ENCODE measurements around the gene CLNS1A. TPM values are rescaled to one million over a fixed set of nuclear protein-coding genes. Genes with fewer than 3 reads are reported as not detected.
"Not testable (repeated sequence)": the region's sequence is repeated elsewhere in the genome, so short reads cannot be mapped to it uniquely, and the experiment has no call there.

The CLNS1A gene
- total RNA-seq, 2 experiments from 2014 or later: 190 to 191 TPM

DNA sequence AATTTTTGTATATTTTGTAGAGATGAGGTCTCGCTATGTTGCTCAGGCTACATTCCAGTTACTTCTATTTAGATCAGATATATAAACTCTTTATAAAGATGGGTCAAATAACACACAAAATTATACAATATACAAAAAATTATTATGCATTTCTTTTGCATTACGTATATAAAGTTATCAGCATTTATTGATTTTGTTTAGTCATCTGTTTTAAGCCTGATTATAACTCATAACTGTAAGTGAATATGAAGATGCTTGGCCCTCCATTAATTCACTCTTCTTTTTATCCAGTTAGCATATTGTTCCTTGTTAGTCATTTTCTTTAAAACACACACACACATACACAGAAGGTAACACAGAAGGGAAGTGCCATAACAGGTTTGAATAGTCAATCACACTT, 33.3 kb downstream of the CLNS1A start:
- DNase-seq: no peak
- Mint-ChIP-seq H3K4me1 (ENCODE audit: low read depth) (no peaks in the 10 kb centered on the region), H3K36me3 (ENCODE audit: low read depth) (peaks cover 10% of the 10 kb centered on the region), H3K27me3 (ENCODE audit: low read depth) (no peaks in the 10 kb centered on the region), H3K9me3 (no peaks in the 10 kb centered on the region), H3K27ac (no peak overlapping the region), H3K4me3 (no peak overlapping the region)
- intact Hi-C loops (cut with micrococcal nuclease): no loop called here
- CTCF ChIA-PET: interaction anchor here (1.8 kb wide), 1 partner anchor 417 kb away, joined by 5 read pairs; no protein-coding TSS in a partner anchor

DNA sequence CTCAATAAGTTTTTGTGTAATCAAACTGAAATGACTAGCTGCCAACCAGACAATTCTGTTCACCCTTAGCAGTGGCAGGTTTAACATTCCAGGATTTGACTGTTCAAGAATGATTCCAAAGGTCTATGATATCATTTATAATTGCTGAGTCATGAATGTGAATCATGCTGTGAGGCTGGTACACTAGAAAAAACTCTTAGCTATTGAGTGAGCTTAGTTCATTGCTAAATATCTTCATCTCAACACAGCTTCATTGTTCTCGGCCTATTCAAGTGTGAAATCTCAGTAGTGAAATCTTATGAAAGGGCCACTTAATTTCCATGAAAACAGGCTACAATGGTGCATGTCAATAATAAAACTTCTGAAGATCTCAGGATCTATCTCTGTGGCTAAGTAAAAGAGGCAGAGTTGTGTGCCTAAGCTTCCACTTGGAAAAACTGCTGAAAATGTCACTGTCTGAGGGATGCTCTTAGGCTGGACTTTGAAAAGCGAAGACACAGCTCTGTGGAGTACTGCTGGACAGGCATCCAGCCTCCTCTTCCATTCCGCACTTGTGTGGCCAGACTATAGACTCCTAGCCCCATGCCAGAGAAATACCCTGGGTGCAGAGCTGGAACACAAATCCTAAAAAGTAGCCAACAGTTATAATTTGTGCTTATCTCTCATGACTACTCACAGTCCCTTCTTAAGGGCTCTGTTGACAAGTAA, 35.1 kb downstream of the CLNS1A start:
- H3K9me3 Mint-ChIP-seq: no peaks in the 10 kb centered on the region
- CTCF ChIA-PET: interaction anchor here (0.7 to 1.8 kb wide), 4 partner anchors 17 to 415 kb away, joined by 3 to 5 read pairs (median 4); no protein-coding TSS in a partner anchor
- DNase-seq: no peak
- peaks cover 2% of the 10 kb centered on the region for H3K36me3 Mint-ChIP-seq (ENCODE audit: low read depth)
- no peaks in the 10 kb centered on the region for H3K4me1 Mint-ChIP-seq (ENCODE audit: low read depth)
- H3K4me3 Mint-ChIP-seq: no peak overlapping the region
- H3K27me3 Mint-ChIP-seq (ENCODE audit: low read depth): no peaks in the 10 kb centered on the region
- intact Hi-C loops (cut with micrococcal nuclease): no loop called here
- no peak overlapping the region for H3K27ac Mint-ChIP-seq

- Mint-ChIP-seq H3K4me1 (ENCODE audit: low read depth) (no peaks in the 10 kb centered on the region), H3K36me3 (ENCODE audit: low read depth) (peaks cover 2% of the 10 kb centered on the region)
- CTCF ChIA-PET: no interaction called here
These were observed 39.4 kb downstream of the CLNS1A start for GRCh38 chr11:77598195-77598594.

GRCh38 chr11:77596626-77597025, 41.0 kb downstream of the CLNS1A start:
- H3K27ac Mint-ChIP-seq: no peak overlapping the region
- intact Hi-C loops (cut with micrococcal nuclease): no loop called here
- H3K4me3 Mint-ChIP-seq: no peak overlapping the region
- CTCF ChIA-PET: no interaction called here
- H3K9me3 Mint-ChIP-seq: no peaks in the 10 kb centered on the region
- no peaks in the 10 kb centered on the region for H3K27me3 Mint-ChIP-seq (ENCODE audit: low read depth)
- no peak for DNase-seq
- H3K36me3 Mint-ChIP-seq (ENCODE audit: low read depth): peaks cover 2% of the 10 kb centered on the region
- no peaks in the 10 kb centered on the region for H3K4me1 Mint-ChIP-seq (ENCODE audit: low read depth)

More at GRCh38 chr11:77598195-77598594, 39.4 kb downstream of the CLNS1A start:
- no peak for DNase-seq
- Mint-ChIP-seq H3K4me3 (no peak overlapping the region), H3K27ac (no peak overlapping the region), H3K9me3 (no peaks in the 10 kb centered on the region), H3K27me3 (ENCODE audit: low read depth) (no peaks in the 10 kb centered on the region)
- intact Hi-C loops (cut with micrococcal nuclease): no loop called here

DNA sequence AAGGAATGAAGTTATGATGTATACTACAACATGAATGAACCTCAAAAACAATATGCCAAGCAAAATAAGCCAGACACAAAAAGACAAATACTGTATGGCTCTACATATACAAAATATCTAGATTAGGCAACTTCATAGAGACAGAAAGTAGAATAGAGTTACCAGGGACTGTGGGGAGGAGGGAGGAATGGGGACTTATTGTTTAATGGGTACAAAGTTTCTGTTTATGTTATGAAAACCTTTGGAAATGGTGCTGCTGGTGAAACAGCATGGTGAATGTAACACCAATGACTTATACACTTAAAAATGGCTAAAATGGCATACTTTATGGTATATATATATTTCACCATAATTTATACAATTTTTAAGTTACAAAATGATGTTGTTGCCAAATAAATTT, 43.7 kb downstream of the CLNS1A start:
- Mint-ChIP-seq H3K27ac (no peak overlapping the region), H3K27me3 (ENCODE audit: low read depth) (no peaks in the 10 kb centered on the region), H3K4me3 (no peak overlapping the region), H3K9me3 (no peaks in the 10 kb centered on the region), H3K4me1 (ENCODE audit: low read depth) (peaks cover 9% of the 10 kb centered on the region), H3K36me3 (ENCODE audit: low read depth) (peaks cover 1% of the 10 kb centered on the region)
- CTCF ChIA-PET: interaction anchor here (0.6 to 1.4 kb wide), 3 partner anchors 24 to 467 kb away, joined by 3 to 7 read pairs (median 4); no protein-coding TSS in a partner anchor
- intact Hi-C loops (cut with micrococcal nuclease): no loop called here
- DNase-seq: no peak

DNA sequence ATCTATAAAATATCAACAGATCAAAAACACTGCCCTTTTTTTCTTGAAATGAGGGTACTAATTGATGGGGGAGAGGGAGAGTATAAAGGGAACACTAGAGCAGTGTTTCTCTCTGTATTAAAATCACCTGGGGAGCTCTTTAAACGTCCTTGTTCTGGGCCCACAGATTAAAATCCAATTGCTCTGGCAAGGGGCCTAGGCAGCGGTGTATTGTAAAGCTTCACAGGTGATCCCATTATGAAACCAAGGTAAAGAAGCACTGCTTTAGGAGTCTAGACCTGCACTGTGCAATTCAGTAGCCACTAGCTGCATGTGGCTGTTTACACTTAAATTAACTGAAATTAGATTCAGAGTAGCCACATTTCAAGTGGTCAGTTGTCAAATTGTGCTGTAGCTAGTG, 44.9 kb downstream of the CLNS1A start:
- Mint-ChIP-seq H3K36me3 (ENCODE audit: low read depth) (peaks cover 1% of the 10 kb centered on the region), H3K4me3 (no peak overlapping the region), H3K4me1 (ENCODE audit: low read depth) (peaks cover 12% of the 10 kb centered on the region), H3K27me3 (ENCODE audit: low read depth) (no peaks in the 10 kb centered on the region), H3K9me3 (no peaks in the 10 kb centered on the region), H3K27ac (no peak overlapping the region)
- intact Hi-C loops (cut with micrococcal nuclease): no loop called here
- CTCF ChIA-PET: interaction anchor here (1.3 to 1.4 kb wide), 2 partner anchors 27 to 466 kb away, joined by 3 to 4 read pairs; no protein-coding TSS in a partner anchor
- no peak for DNase-seq

GRCh38 chr11:77590194-77590782, 47.3 kb downstream of the CLNS1A start:
- H3K4me3 Mint-ChIP-seq: peak overlapping the region; percentile 84
- no peaks in the 10 kb centered on the region for H3K9me3 Mint-ChIP-seq
- H3K4me1 Mint-ChIP-seq (ENCODE audit: low read depth): peaks cover 12% of the 10 kb centered on the region
- H3K36me3 Mint-ChIP-seq (ENCODE audit: low read depth): peaks cover 1% of the 10 kb centered on the region
- peak; percentile 11 for DNase-seq
- H3K27ac Mint-ChIP-seq: no peak overlapping the region
- intact Hi-C loops (cut with micrococcal nuclease): no loop called here
- H3K27me3 Mint-ChIP-seq (ENCODE audit: low read depth): no peaks in the 10 kb centered on the region
- CTCF ChIA-PET: interaction anchor here (0.7 to 1.0 kb wide), 2 partner anchors 11 to 29 kb away, joined by 3 read pairs; no protein-coding TSS in a partner anchor

DNA sequence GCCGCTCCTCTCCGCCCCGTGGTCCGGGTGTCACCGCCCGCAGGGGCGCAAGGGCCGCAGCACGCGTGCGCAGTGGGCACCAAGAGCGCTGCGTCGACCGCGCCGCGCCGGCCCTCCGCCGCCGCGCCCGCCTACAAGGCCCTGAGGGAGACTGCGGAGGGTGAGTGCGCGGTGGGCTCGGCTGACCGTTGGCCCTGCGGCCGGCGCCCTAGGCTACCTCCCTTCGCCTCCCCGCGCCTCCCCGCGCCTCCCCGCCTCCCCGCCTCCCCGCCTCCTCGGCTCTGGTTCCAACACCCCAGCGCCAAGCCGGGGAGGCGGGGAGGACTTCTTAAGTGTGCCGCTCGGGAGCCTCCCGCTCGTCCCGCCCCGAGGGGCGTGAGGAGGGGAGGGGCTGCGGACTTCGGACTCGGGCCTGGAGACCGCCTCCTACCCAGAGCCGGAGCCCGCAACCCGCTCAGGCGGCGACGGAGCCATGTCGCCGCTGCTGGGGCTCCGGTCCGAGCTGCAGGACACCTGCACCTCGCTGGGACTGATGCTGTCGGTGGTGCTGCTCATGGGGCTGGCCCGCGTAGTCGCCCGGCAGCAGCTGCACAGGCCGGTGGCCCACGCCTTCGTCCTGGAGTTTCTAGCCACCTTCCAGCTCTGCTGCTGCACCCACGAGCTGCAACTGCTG, 47.9 kb downstream of the CLNS1A start, which contains the start of gene AQP11:
AQP11 (plus strand) TSS at position 433 of the 673 bp plus-strand sequence; CDS start at position 473, 40 bp downstream.
- H3K4me1 Mint-ChIP-seq (ENCODE audit: low read depth): peaks cover 12% of the 10 kb centered on the region
- CTCF ChIA-PET: interaction anchor here (0.7 to 1.0 kb wide), 2 partner anchors 11 to 29 kb away, joined by 3 read pairs; no protein-coding TSS in a partner anchor
- peaks cover 1% of the 10 kb centered on the region for H3K36me3 Mint-ChIP-seq (ENCODE audit: low read depth)
- no peaks in the 10 kb centered on the region for H3K27me3 Mint-ChIP-seq (ENCODE audit: low read depth)
- DNase-seq: peak; percentile 59
- no peaks in the 10 kb centered on the region for H3K9me3 Mint-ChIP-seq
- H3K4me3 Mint-ChIP-seq: peak within 1 kb of the TSS; percentile 84
- no peak within 1 kb of the TSS for H3K27ac Mint-ChIP-seq
- intact Hi-C loops (cut with micrococcal nuclease): loop anchor here (1.0 kb wide), 2 partner anchors 48 to 457 kb away; partner anchors contain the start of gene CLNS1A

GRCh38 chr11:77589181-77589520, 48.4 kb downstream of the CLNS1A start:
- Mint-ChIP-seq H3K4me1 (ENCODE audit: low read depth) (peaks cover 12% of the 10 kb centered on the region), H3K36me3 (ENCODE audit: low read depth) (peaks cover 1% of the 10 kb centered on the region), H3K27me3 (ENCODE audit: low read depth) (no peaks in the 10 kb centered on the region), H3K27ac (no peak overlapping the region), H3K9me3 (no peaks in the 10 kb centered on the region), H3K4me3 (peak overlapping the region; percentile 84)
- no peak for DNase-seq
- intact Hi-C loops (cut with micrococcal nuclease): loop anchor here (1.0 kb wide), 2 partner anchors 48 to 457 kb away; partner anchors contain the start of gene CLNS1A
- CTCF ChIA-PET: no interaction called here

- Mint-ChIP-seq H3K4me1 (ENCODE audit: low read depth) (no peaks in the 10 kb centered on the region), H3K9me3 (peaks cover 11% of the 10 kb centered on the region), H3K36me3 (ENCODE audit: low read depth) (peaks cover 2% of the 10 kb centered on the region), H3K4me3 (no peak overlapping the region), H3K27me3 (ENCODE audit: low read depth) (no peaks in the 10 kb centered on the region), H3K27ac (no peak overlapping the region)
- DNase-seq: peak; percentile 35
- CTCF ChIA-PET: no interaction called here
- intact Hi-C loops (cut with micrococcal nuclease): loop anchor here (2.0 kb wide), 1 partner anchor 56 kb away; no protein-coding TSS in a partner anchor
These were observed 56.8 kb downstream of the CLNS1A start for GRCh38 chr11:77580712-77581337.

DNA sequence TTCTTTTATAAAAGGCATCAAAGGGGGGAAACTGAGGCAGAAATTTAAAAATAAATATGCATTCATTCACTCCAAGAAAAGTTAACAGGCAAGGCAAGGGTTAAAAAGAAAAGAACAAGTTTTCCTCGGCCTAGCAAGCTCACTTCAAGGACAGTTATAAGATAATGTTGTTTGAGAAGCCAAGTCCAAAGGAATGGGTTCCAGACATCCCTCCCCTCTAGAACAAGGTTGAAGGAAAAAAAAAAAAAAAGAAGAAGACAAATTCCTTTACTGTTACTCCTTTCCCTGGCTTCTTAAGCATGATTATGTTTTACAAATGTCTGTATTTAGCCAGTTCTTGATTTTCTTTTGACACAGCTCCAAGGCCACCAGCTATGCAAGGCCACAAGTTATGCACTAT, 62.2 kb downstream of the CLNS1A start:
- intact Hi-C loops (cut with micrococcal nuclease); H3K9me3 Mint-ChIP-seq; DNase-seq; H3K4me1 Mint-ChIP-seq (ENCODE audit: low read depth); H3K27me3 Mint-ChIP-seq (ENCODE audit: low read depth); H3K27ac Mint-ChIP-seq; H3K4me3 Mint-ChIP-seq; H3K36me3 Mint-ChIP-seq (ENCODE audit: low read depth); CTCF ChIA-PET: not testable (repeated sequence)

DNA sequence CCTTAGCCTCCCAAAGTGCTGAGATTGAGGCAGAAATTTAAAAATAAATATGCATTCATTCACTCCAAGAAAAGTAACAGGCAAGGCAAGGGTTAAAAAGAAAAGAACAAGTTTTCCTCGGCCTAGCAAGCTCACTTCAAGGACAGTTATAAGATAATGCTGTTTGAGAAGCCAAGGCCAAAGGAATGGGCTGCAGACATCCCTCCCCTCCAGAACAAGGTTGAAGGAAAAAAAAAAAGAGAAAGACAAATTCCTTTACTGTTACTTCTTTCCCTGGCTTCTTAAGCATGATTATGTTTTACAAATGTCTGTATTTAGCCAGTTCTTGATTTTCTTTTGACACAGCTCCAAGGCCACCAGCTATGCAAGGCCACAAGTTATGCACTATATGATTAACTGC, 66.7 kb downstream of the CLNS1A start:
- CTCF ChIA-PET; H3K9me3 Mint-ChIP-seq; H3K36me3 Mint-ChIP-seq (ENCODE audit: low read depth); H3K27ac Mint-ChIP-seq; DNase-seq; H3K4me3 Mint-ChIP-seq; intact Hi-C loops (cut with micrococcal nuclease); H3K4me1 Mint-ChIP-seq (ENCODE audit: low read depth): not testable (repeated sequence)
- peaks cover 10% of the 10 kb centered on the region for H3K27me3 Mint-ChIP-seq (ENCODE audit: low read depth)

Measured in activated naive CD4-positive, alpha-beta T cell treated with anti-CD3 and anti-CD28 coated beads for 36 hours (primary cell).